HG03196 (cell line): ENCODE measurements around the gene MAP4K3.
A peak's percentile ranks its signal among the peaks of the same experiment; 100 is the strongest.

Source experiments
- ATAC-seq: cut with Tn5 transposase; IDR thresholded peaks from one replicate; pipeline ENCODE4 v1.9.1; 2021; ENCODE audit not compliant: unreplicated experiment

The MAP4K3 gene

GRCh38 chr2:39447266-39448168 lies 10.4 kb upstream of the MAP4K3 start:
- no peak for ATAC-seq

GRCh38 chr2:39445934-39446333 lies 8.8 kb upstream of the MAP4K3 start:
- ATAC-seq: no peak

- no peak for ATAC-seq
Measured at GRCh38 chr2:39443009-39443408, 5.9 kb upstream of the MAP4K3 start.

GRCh38 chr2:39437522-39438296 lies 624 bp upstream of the MAP4K3 start:
- peak; percentile 28 for ATAC-seq

GRCh38 chr2:39435741-39436591 lies 1.1 kb downstream of the MAP4K3 start:
- no peak for ATAC-seq

- ATAC-seq: no peak
Measured at GRCh38 chr2:39435234-39435633, 1.9 kb downstream of the MAP4K3 start.

- no peak for ATAC-seq
Measured at GRCh38 chr2:39434233-39434897, 2.7 kb downstream of the MAP4K3 start.

GRCh38 chr2:39433586-39434195 lies 3.4 kb downstream of the MAP4K3 start:
- ATAC-seq: no peak

GRCh38 chr2:39432701-39433100 lies 4.4 kb downstream of the MAP4K3 start:
- ATAC-seq: no peak

GRCh38 chr2:39431592-39432316 lies 5.3 kb downstream of the MAP4K3 start:
- ATAC-seq: no peak

GRCh38 chr2:39429746-39430145 lies 7.3 kb downstream of the MAP4K3 start:
- no peak for ATAC-seq

GRCh38 chr2:39424951-39425350 lies 12.1 kb downstream of the MAP4K3 start:
- ATAC-seq: no peak

GRCh38 chr2:39422700-39423099 lies 14.4 kb downstream of the MAP4K3 start:
- ATAC-seq: no peak

GRCh38 chr2:39421354-39421753 lies 15.7 kb downstream of the MAP4K3 start:
- no peak for ATAC-seq

- no peak for ATAC-seq
Measured at GRCh38 chr2:39419282-39420223, 17.5 kb downstream of the MAP4K3 start.

- ATAC-seq: no peak
Measured at GRCh38 chr2:39418491-39418890, 18.6 kb downstream of the MAP4K3 start.

GRCh38 chr2:39416140-39416539 lies 20.9 kb downstream of the MAP4K3 start:
- no peak for ATAC-seq

- ATAC-seq: no peak
Measured at GRCh38 chr2:39413063-39413737, 23.9 kb downstream of the MAP4K3 start.
